ENCODE results near the gene E2F6.

DNA sequence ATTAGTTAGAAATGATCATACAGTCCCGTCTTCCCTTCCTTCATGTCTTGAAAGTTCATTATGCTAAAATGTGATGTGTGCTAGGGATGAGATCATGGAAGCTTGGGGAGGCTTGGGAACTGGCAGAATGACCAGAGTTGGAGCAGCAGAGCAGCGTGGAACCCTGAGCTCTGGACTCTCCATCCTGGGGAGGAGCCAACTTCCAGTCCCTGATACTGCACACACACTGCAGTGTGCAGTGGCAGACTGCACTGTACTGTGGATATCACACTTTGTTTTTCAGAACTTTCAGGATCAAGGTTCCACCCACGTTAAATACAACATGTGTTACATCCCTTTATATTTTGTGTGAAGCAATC lies 40.6 kb upstream of the E2F6 start:
- TF ChIP-seq, protein P1, sequence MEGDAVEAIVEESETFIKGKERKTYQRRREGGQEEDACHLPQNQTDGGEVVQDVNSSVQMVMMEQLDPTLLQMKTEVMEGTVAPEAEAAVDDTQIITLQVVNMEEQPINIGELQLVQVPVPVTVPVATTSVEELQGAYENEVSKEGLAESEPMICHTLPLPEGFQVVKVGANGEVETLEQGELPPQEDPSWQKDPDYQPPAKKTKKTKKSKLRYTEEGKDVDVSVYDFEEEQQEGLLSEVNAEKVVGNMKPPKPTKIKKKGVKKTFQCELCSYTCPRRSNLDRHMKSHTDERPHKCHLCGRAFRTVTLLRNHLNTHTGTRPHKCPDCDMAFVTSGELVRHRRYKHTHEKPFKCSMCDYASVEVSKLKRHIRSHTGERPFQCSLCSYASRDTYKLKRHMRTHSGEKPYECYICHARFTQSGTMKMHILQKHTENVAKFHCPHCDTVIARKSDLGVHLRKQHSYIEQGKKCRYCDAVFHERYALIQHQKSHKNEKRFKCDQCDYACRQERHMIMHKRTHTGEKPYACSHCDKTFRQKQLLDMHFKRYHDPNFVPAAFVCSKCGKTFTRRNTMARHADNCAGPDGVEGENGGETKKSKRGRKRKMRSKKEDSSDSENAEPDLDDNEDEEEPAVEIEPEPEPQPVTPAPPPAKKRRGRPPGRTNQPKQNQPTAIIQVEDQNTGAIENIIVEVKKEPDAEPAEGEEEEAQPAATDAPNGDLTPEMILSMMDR (IDR thresholded peaks at IDR 0.05; ENCODE audit: poor library complexity): no peak
- no peak for TF ChIP-seq EZH2 (IDR thresholded peaks at IDR 0.05; ENCODE audit: borderline replicate concordance)
